Fibroblast of mammary gland (primary cell): ENCODE results near the gene SRBD1.

ENCODE experiments used
- DNase-seq: peaks from one replicate; pipeline ENCODE4 v3.0.0-alpha.2; 2010; ENCODE audit warnings: low read depth
- H3K4me3 ChIP-seq: 2 replicates; pipeline ENCODE4 v1.5.1; 2011; ENCODE audit warnings: low read depth, mild to moderate bottlenecking, low read length, moderate library complexity; ENCODE audit not compliant: control insufficient read depth
- TF ChIP-seq, protein P1 (sequence below): conservative IDR thresholded peaks from 2 replicates; pipeline ENCODE4 v1.5.1; 2011; ENCODE audit warnings: low read depth, low read length, inconsistent platforms; ENCODE audit not compliant: control insufficient read depth, insufficient read depth

Gene SRBD1

DNA sequence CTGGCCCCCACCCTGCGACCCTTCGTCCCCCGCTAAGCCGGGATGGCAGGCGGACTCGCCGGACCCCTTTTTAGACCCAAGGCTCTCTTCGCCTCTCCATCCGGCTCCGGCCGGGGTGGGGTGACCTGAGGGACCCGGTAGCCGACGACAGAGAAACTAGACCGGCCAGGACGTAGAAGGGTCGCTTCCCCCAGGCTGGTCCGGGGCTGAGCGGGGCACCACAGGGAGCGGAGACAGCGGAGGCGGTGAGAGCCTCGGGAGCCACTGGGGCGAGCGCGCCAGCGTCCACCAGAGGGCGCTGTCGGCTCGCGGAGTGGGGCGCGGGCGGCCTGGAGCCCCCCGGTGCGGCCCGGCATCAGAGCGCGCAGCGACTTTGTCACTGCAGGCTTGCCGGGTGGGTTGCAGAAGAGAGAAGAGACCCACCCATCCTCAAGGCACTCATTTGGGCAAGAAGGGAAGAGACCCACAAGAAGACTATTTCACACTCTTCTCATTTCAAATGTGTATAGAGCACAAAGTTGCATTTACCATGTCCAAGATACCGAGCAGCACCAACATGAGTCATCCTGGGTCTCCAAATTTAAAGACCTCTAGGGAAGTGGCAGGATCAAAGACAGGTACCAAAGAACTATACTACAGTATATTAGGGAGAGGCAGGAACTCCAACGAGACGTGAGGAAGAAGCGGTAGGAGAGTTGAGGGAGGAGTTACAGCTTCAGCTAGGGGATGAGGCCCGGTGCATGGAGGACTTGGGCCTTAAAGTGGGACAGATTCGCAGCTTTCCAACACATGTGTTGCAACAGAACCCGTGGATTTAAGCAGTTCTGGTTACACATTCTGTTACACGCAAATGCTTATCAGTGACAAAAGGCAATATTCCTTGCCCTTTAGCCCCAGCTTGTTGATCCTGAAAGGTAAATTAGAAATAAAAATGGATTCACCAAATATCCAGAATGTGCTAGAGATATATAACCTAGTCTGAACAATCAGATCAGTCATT, 32.8 kb upstream of the SRBD1 start:
- DNase-seq: peak; percentile 35
- TF ChIP-seq, protein P1, sequence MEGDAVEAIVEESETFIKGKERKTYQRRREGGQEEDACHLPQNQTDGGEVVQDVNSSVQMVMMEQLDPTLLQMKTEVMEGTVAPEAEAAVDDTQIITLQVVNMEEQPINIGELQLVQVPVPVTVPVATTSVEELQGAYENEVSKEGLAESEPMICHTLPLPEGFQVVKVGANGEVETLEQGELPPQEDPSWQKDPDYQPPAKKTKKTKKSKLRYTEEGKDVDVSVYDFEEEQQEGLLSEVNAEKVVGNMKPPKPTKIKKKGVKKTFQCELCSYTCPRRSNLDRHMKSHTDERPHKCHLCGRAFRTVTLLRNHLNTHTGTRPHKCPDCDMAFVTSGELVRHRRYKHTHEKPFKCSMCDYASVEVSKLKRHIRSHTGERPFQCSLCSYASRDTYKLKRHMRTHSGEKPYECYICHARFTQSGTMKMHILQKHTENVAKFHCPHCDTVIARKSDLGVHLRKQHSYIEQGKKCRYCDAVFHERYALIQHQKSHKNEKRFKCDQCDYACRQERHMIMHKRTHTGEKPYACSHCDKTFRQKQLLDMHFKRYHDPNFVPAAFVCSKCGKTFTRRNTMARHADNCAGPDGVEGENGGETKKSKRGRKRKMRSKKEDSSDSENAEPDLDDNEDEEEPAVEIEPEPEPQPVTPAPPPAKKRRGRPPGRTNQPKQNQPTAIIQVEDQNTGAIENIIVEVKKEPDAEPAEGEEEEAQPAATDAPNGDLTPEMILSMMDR: peak; percentile 39
- H3K4me3 ChIP-seq: peak overlapping the region; percentile 56

DNA sequence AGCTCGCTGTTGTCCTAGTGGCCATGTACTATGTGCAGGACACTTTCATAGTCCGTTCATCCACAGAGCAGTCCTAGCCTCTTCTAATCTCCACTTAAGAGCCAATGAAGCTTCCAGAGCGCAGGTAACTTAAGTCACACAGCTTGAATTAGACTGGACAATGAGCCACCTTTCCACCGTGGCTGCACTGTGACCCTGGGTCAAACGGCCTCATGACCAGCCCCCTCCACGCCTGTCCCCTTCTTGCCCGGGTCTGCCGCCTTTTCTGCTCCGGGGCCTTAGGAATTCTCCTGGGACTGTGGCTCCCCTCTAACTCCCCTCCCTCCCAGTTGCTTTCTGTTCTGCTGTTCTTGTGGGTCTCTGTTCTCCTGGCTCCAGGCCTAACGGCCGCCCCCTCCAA, 32.0 kb upstream of the SRBD1 start:
- peak overlapping the region; percentile 56 for H3K4me3 ChIP-seq
- TF ChIP-seq, protein P1: no peak

GRCh38 chr2:45640576-45640975, 29.5 kb upstream of the SRBD1 start:
- no peak for DNase-seq
- H3K4me3 ChIP-seq: no peak overlapping the region
- TF ChIP-seq, protein P1: no peak

More for the DNA sequence above, 32.0 kb upstream of the SRBD1 start:
- DNase-seq: no peak

- DNase-seq: peak; percentile 72
- TF ChIP-seq, protein P1: no peak
- no peak overlapping the region for H3K4me3 ChIP-seq
Observed at GRCh38 chr2:45637440-45637839, 26.4 kb upstream of the SRBD1 start.

DNA sequence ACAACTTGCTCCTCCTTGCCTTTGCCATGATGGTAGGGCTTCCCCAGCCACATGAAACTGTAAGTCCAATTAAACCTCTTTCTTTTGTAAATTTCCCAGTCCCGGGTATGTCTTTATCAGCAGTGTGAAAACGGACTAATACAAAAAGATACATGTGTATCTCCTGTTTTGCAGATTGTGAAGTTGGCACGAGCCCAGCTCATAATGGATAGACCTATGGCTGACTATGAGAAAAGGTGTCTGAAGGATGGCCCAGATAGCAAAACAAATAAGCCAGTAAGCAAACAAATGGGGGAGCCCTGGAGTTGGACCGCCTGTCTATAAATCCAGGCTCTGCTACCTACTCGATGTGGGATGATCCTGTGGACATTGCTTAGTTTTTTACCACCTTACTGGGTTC, 24.9 kb upstream of the SRBD1 start:
- TF ChIP-seq, protein P1: no peak
- no peak overlapping the region for H3K4me3 ChIP-seq
- DNase-seq: no peak

DNA sequence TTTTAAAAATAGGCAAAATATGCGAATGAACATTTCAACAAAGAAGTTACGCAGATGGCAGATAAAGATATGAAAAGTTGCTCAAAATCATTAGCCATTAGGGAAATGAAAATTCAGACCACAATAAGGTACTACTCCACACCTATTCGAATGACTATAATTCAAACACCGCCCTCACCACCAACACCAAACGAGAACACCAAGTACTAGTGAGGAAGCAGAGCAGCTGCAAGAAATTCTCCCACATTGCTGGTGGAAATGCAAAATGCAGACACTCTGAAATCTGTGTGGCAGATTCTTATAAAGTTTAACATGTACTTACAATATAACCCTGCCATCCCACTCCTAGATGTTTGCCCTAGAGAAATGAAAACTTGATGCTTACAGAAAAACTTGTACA, 23.2 kb upstream of the SRBD1 start:
- no peak overlapping the region for H3K4me3 ChIP-seq
- no peak for DNase-seq
- TF ChIP-seq, protein P1: no peak
